Retinal pigment epithelial cell (primary cell): ENCODE measurements around the gene STRADA.
A peak's percentile ranks its signal among the peaks of the same experiment; 100 is the strongest.

Experiments used
- DNase-seq: peaks from one replicate; pipeline ENCODE4 v3.0.0-alpha.2; 2010; ENCODE audit warnings: low read depth
- H3K4me3 ChIP-seq: 2 replicates; pipeline ENCODE4 v1.5.1; 2011; ENCODE audit warnings: mild to moderate bottlenecking, low read length, control low read depth, moderate library complexity
- TF ChIP-seq, protein P1 (sequence below): conservative IDR thresholded peaks from 2 replicates; pipeline ENCODE4 v1.5.1; 2011; ENCODE audit warnings: low read depth, low read length, control low read depth, inconsistent platforms

STRADA gene, protein sequence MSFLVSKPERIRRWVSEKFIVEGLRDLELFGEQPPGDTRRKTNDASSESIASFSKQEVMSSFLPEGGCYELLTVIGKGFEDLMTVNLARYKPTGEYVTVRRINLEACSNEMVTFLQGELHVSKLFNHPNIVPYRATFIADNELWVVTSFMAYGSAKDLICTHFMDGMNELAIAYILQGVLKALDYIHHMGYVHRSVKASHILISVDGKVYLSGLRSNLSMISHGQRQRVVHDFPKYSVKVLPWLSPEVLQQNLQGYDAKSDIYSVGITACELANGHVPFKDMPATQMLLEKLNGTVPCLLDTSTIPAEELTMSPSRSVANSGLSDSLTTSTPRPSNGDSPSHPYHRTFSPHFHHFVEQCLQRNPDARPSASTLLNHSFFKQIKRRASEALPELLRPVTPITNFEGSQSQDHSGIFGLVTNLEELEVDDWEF

GRCh38 chr17:63741408-63742173 lies at the start of gene STRADA:
STRADA (minus strand) TSS chr17:63741799; CDS start chr17:63728369, 13,430 bp downstream.
- H3K4me3 ChIP-seq = peak within 1 kb of the TSS; percentile 73
- TF ChIP-seq, protein P1, sequence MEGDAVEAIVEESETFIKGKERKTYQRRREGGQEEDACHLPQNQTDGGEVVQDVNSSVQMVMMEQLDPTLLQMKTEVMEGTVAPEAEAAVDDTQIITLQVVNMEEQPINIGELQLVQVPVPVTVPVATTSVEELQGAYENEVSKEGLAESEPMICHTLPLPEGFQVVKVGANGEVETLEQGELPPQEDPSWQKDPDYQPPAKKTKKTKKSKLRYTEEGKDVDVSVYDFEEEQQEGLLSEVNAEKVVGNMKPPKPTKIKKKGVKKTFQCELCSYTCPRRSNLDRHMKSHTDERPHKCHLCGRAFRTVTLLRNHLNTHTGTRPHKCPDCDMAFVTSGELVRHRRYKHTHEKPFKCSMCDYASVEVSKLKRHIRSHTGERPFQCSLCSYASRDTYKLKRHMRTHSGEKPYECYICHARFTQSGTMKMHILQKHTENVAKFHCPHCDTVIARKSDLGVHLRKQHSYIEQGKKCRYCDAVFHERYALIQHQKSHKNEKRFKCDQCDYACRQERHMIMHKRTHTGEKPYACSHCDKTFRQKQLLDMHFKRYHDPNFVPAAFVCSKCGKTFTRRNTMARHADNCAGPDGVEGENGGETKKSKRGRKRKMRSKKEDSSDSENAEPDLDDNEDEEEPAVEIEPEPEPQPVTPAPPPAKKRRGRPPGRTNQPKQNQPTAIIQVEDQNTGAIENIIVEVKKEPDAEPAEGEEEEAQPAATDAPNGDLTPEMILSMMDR = no peak
- peak; percentile 89 for DNase-seq

- no peak for DNase-seq
- TF ChIP-seq, protein P1 = no peak
Measured at GRCh38 chr17:63790057-63790456, 48.5 kb upstream of the STRADA start.

GRCh38 chr17:63786971-63787711 lies 45.5 kb upstream of the STRADA start:
- no peak overlapping the region for H3K4me3 ChIP-seq
- no peak for DNase-seq
- TF ChIP-seq, protein P1 = no peak

More at GRCh38 chr17:63790057-63790456, 48.5 kb upstream of the STRADA start:
- H3K4me3 ChIP-seq = no peak overlapping the region

DNA sequence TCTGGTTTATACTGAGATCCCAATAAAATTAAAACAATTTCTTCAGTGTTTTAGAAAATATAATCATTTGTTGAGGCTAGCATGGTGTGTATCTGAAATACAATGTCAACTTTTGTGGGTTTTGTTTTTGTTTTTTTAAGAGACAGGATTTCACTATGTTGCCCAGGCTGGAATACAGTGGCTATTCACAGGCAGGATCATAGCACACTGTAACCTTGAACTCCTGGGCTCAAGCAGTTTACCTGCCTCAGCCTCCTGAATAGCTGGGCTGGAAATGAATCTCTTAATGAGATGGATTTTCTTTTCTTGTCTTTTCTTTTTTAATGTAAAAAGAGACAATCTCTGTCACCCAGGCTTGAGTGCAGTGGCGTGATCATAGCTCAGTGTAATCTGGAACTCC lies 44.5 kb upstream of the STRADA start:
- H3K4me3 ChIP-seq = no peak overlapping the region
- DNase-seq = no peak
- TF ChIP-seq, protein P1 = no peak

DNA sequence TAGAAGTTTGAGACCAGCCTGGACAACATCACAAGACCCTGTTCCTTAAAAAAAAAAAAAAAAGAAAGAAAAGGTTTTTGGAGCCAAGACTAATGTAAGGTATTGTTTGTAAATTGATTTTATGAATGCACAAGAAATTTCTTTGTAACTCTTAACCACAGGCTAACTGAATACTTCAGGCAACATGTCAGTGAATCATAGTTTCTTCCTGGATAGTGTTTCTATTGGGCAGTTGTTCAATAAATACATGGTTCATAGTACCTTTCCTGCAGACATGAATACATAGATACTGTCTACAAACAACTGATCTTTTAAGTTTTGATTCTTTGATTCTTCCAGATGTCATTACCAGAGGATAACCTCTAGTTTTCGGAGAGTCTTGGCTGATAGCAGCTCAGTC lies 44.0 kb upstream of the STRADA start:
- no peak overlapping the region for H3K4me3 ChIP-seq
- TF ChIP-seq, protein P1 = no peak
- no peak for DNase-seq

DNA sequence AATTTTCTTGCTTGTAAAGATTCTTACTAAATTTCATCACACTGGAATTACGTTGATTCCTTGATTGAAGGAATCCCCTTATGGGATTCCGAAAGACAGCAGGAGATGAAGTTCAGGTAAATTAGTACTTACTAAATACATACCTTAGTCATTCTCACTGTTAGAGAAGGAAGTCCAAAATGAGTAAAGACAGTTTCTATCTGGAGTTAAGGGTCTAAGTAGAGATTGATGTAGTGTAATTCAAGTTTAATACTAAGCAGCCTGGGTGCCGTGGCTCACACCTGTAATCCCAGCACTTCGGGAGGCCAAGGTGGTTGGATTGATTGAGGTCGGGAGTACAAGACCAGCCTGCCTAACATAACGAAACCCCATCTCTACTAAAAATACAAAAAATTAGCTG lies 41.9 kb upstream of the STRADA start:
- H3K4me3 ChIP-seq = no peak overlapping the region
- DNase-seq = no peak
- TF ChIP-seq, protein P1 = no peak
